Colonic mucosa (tissue), 4 donors: ENCODE results near the gene EDIL3. TPM values are rescaled to one million over a fixed set of nuclear protein-coding genes. Genes with fewer than 3 reads are reported as not detected.

ENCODE experiments used
- DNase-seq: peaks from one replicate; pipeline ENCODE4 v3.0.0-alpha.2; 2020
- H3K27ac ChIP-seq: fragments of 200-600 bp; one replicate; pipeline ENCODE4 v1.8.0; 2021
- H3K27me3 ChIP-seq: fragments of 200-600 bp; one replicate; pipeline ENCODE4 v1.8.0; 2021
- H3K36me3 ChIP-seq: fragments of 200-600 bp; one replicate; pipeline ENCODE4 v1.8.0; 2021
- H3K4me1 ChIP-seq: fragments of 200-600 bp; one replicate; pipeline ENCODE4 v1.8.0; 2021; ENCODE audit warnings: mild to moderate bottlenecking
- H3K4me3 ChIP-seq: fragments of 200-600 bp; one replicate; pipeline ENCODE4 v1.8.0; 2021
- H3K9ac ChIP-seq, 2 donors: one replicate each; pipeline ENCODE4 v1.7.0; 2013; ENCODE audit warnings: control low read depth in 2 of 2, low read depth in 2 of 2, low read length in 2 of 2
- H3K9me3 ChIP-seq: fragments of 200-600 bp; one replicate; pipeline ENCODE4 v1.8.0; 2021
- CTCF ChIP-seq: fragments of 200-600 bp; IDR thresholded peaks from one replicate; pipeline ENCODE4 v1.8.0; 2022; ENCODE audit warnings: antibody characterized with exemption, mild to moderate bottlenecking
- intact Hi-C: fragments of 100-400 bp; cut with DNase I; formaldehyde crosslinking; loops from one replicate; pipeline ENCODE4 v1.14.1; 2022
- total RNA-seq, 2 donors: library from RNA; stranded (reverse); fragmentation: NEBNext Ultra II Directional in 1 of 2; extraction: Animal tissue kit (Norgen Biotek cat#: 25700) in 1 of 2; gene quantifications; one replicate each; pipeline ENCODE4 v1.2.1, GENCODE V29; 2021
- donor health status: healthy.
- donor health status: DM: no; HTN: no; CAD: no.
- donor health status: DM: no; HTN: no; CAD: no.

The EDIL3 gene
- total RNA-seq, 2 donors from 2014 or later, result 23.6 to 27.5 TPM

DNA sequence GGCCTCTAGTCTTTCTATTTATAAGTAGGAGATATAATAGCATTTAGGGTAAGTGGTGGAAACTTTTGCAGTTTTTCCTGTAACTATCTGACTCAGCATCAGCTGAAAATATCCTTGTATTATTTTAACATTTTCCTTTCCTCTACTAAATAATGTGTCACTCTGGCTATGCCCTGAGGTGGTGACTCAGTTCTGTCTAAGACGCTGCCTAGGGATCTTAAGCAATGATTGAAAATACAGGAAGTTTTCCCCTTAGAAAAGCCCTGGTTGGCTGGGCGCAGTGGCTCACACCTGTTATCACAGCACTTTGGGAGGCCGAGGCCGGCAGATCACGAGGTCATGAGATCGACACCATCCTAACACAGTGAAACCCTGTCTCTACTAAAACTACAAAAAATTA, 9.3 kb upstream of the EDIL3 start:
- TF ChIP-seq CTCF, result no peak
- no peaks in the 10 kb centered on the region for H3K36me3 ChIP-seq
- no peak overlapping the region for H3K9ac ChIP-seq
- no peak for DNase-seq
- H3K27me3 ChIP-seq, result no peaks in the 10 kb centered on the region
- H3K27ac ChIP-seq, result no peak overlapping the region
- H3K4me3 ChIP-seq, result no peak overlapping the region
- intact Hi-C loops, result no loop called here
- no peaks in the 10 kb centered on the region for H3K4me1 ChIP-seq
- H3K9me3 ChIP-seq, result no peaks in the 10 kb centered on the region

GRCh38 chr5:84392836-84393235, 8.2 kb upstream of the EDIL3 start:
- no peak overlapping the region for H3K27ac ChIP-seq
- no peaks in the 10 kb centered on the region for H3K9me3 ChIP-seq
- no peaks in the 10 kb centered on the region for H3K36me3 ChIP-seq
- no peaks in the 10 kb centered on the region for H3K27me3 ChIP-seq
- no peaks in the 10 kb centered on the region for H3K4me1 ChIP-seq
- H3K9ac ChIP-seq, result no peak overlapping the region
- no peak for TF ChIP-seq CTCF
- H3K4me3 ChIP-seq, result no peak overlapping the region
- intact Hi-C loops, result no loop called here
- no peak for DNase-seq

DNA sequence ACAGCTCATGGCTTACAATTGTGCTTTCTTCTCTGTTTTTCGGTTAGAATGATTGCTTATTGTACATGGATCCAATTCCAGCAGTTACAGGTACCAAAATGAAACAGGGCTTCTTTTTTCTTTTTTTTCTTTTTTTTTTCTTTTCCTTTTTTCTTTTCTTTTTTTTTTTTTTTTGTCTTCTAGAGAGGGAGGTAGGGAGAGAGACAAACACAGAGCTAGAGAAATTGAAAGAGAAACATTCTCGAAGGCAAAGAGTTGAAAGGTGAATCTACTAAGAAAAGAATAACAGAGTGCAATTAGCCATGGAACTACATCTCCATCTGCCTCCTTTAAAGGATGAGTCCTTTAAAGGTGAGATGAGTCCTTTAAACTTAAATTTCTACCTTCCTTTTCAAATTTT, 1.0 kb upstream of the EDIL3 start:
- Histone ChIP-seq H3K27ac (no peak overlapping the region), H3K27me3 (no peaks in the 10 kb centered on the region), H3K9me3 (no peaks in the 10 kb centered on the region), H3K4me1 (no peaks in the 10 kb centered on the region), H3K36me3 (no peaks in the 10 kb centered on the region), H3K9ac (no peak overlapping the region), H3K4me3 (peak overlapping the region; percentile 58)
- DNase-seq, result no peak
- no peak for TF ChIP-seq CTCF
- intact Hi-C loops, result no loop called here

DNA sequence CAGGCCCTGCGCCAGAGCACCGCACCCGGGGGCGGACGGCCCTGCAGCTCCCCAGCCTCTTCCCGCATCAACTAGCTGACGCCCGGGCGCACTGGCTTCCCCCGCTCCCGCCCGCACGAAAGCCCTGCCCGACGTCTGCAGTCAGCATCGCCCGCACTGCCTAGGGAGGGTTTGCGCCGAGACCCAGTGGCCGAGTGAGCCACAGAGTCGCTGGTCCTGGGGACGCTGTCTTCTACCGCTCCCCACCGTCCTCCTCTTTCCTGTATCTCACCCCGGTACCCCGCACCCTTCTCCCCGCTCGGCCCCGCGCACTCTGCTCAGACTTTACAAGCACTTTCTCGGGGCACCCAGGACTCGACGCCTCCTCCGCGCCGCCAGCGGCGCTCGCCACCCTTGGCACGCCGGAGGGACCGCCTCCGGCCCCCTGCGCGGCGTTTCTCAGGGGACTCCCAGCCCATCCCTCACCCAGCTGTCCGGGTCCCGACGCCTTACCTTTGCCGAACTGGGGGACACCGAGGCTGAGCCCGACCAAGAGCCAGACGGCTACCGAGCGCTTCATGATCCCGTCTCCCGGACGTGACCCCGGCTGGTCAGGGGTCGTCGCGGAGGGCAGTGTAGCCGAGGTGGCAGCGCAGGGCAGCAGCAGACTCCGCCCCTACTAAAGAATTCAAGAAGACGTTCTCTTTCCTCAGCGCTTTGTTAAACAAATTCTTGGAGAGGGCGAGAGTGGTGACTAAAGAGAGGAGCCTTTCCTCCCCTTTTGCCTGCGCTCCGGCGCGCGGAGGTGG, 670 bp downstream of the EDIL3 start:
- no peaks in the 10 kb centered on the region for H3K27me3 ChIP-seq
- peak overlapping the region; percentile 84 for H3K27ac ChIP-seq
- H3K4me1 ChIP-seq, result no peaks in the 10 kb centered on the region
- no peaks in the 10 kb centered on the region for H3K9me3 ChIP-seq
- H3K9ac ChIP-seq, result peak overlapping the region; percentile 51 to 68
- intact Hi-C loops, result loop anchor here (5.0 kb wide), 1 partner anchor 662 kb away; the partner anchor contains the start of gene HAPLN1
- peak; percentile 55 for DNase-seq
- no peak for TF ChIP-seq CTCF
- H3K4me3 ChIP-seq, result peak overlapping the region; percentile 58
- H3K36me3 ChIP-seq, result no peaks in the 10 kb centered on the region

- peak; percentile 42 for DNase-seq
- H3K27me3 ChIP-seq, result no peaks in the 10 kb centered on the region
- no peaks in the 10 kb centered on the region for H3K4me1 ChIP-seq
- no peaks in the 10 kb centered on the region for H3K36me3 ChIP-seq
- no peaks in the 10 kb centered on the region for H3K9me3 ChIP-seq
- TF ChIP-seq CTCF, result no peak
- H3K27ac ChIP-seq, result peak overlapping the region; percentile 84
- intact Hi-C loops, result loop anchor here (5.0 kb wide), 1 partner anchor 661 kb away; the partner anchor contains the start of gene HAPLN1
- peak overlapping the region in 1 of 2 donors; percentile 68 for H3K9ac ChIP-seq
- peak overlapping the region; percentile 58 for H3K4me3 ChIP-seq
These were observed 1.3 kb downstream of the EDIL3 start for GRCh38 chr5:84383296-84383815.
